DOHH2 (cell line): ENCODE data around the gene ASTL.

Source experiments
- H3F3A ChIP-seq: fragments of 200-600 bp; sonication (generic), shearing (Covaris generic); 2 replicates; pipeline ENCODE4 v1.6.0; 2016; ENCODE audit warnings: antibody characterized with exemption, mild to moderate bottlenecking; ENCODE audit not compliant: control insufficient read depth, insufficient read depth
- H3K27ac ChIP-seq: fragments of 200-600 bp; sonication (generic); 2 replicates; pipeline ENCODE4 v1.5.1; 2014; ENCODE audit warnings: low read depth, mild to moderate bottlenecking, low read length, moderate library complexity
- H3K27me3 ChIP-seq: fragments of 200-600 bp; sonication (generic); 2 replicates; pipeline ENCODE4 v1.6.1; 2014; ENCODE audit warnings: mild to moderate bottlenecking, low read length, mixed read lengths; ENCODE audit not compliant: control insufficient read depth
- H3K36me3 ChIP-seq: fragments of 200-600 bp; sonication (generic); 2 replicates; pipeline ENCODE4 v1.6.1; 2014; ENCODE audit warnings: mild to moderate bottlenecking, low read length, moderate library complexity, mixed read lengths; ENCODE audit not compliant: control insufficient read depth
- H3K4me1 ChIP-seq: fragments of 200-600 bp; sonication (generic); 2 replicates; pipeline ENCODE4 v1.6.1; 2014; ENCODE audit warnings: mild to moderate bottlenecking, low read length, mixed read lengths; ENCODE audit not compliant: control insufficient read depth
- H3K4me2 ChIP-seq: fragments of 200-600 bp; sonication (generic); 2 replicates; pipeline ENCODE4 v1.6.0; 2014; ENCODE audit warnings: mild to moderate bottlenecking, low read length, moderate library complexity
- H3K4me3 ChIP-seq: fragments of 200-600 bp; sonication (generic); 2 replicates; pipeline ENCODE4 v1.5.1; 2014; ENCODE audit warnings: mild to moderate bottlenecking, low read length, mixed read lengths
- H3K79me2 ChIP-seq: fragments of 200-600 bp; sonication (generic); 2 replicates; pipeline ENCODE4 v1.6.1; 2014; ENCODE audit warnings: mild to moderate bottlenecking, low read length, mixed read lengths; ENCODE audit not compliant: control insufficient read depth
- H3K9me2 ChIP-seq: fragments of 200-600 bp; sonication (generic); replicated peaks from 2 replicates; pipeline ENCODE4 v1.6.1; 2014; ENCODE audit warnings: mild to moderate bottlenecking, low read length, mixed read lengths; ENCODE audit not compliant: control insufficient read depth
- H3K9me3 ChIP-seq: fragments of 200-600 bp; sonication (generic); 2 replicates; pipeline ENCODE4 v1.6.1; 2014; ENCODE audit warnings: antibody characterized with exemption, low read length, mixed read lengths; ENCODE audit not compliant: control insufficient read depth, insufficient read depth
- H4K20me1 ChIP-seq: fragments of 200-600 bp; sonication (generic); 2 replicates; pipeline ENCODE4 v1.6.0; 2014; ENCODE audit warnings: low read depth, mild to moderate bottlenecking, antibody characterized with exemption, low read length, moderate library complexity; ENCODE audit not compliant: control insufficient read depth, insufficient read depth
- CTCF ChIP-seq: fragments of 200-600 bp; sonication (generic); IDR thresholded peaks from one replicate; pipeline ENCODE4 v1.5.1; 2014; ENCODE audit warnings: antibody characterized with exemption, mild to moderate bottlenecking, low read depth, low read length; ENCODE audit not compliant: poor library complexity, severe bottlenecking
- EZH2phosphoT487 ChIP-seq: fragments of 200-600 bp; sonication (generic); IDR thresholded peaks from 2 replicates; pipeline ENCODE4 v1.6.1; 2017; ENCODE audit warnings: borderline replicate concordance, mild to moderate bottlenecking, antibody characterized with exemption, low read length, moderate library complexity, mixed read lengths

The ASTL gene

GRCh38 chr2:96180521-96180920 is 42.2 kb upstream of the ASTL start:
- H3K4me1 ChIP-seq = peaks cover 9% of the 10 kb centered on the region; the same call in 1 of the 2 replicates
- no peaks in the 10 kb centered on the region for H3K79me2 ChIP-seq
- no peaks in the 10 kb centered on the region for H3K9me3 ChIP-seq
- H3F3A ChIP-seq = peaks cover 47% of the 10 kb centered on the region
- H3K27me3 ChIP-seq = peaks cover 3% of the 10 kb centered on the region; the same call in 1 of the 2 replicates
- no peaks in the 10 kb centered on the region for H3K9me2 ChIP-seq
- no peak overlapping the region for H3K4me2 ChIP-seq
- no peak overlapping the region for H3K4me3 ChIP-seq
- TF ChIP-seq CTCF (no peak), EZH2phosphoT487 (no peak)
- H4K20me1 ChIP-seq = peaks cover 3% of the 10 kb centered on the region; the same call in 1 of the 2 replicates
- no peak overlapping the region for H3K27ac ChIP-seq
- H3K36me3 ChIP-seq = peaks cover 17% of the 10 kb centered on the region

GRCh38 chr2:96180002-96180401 is 41.7 kb upstream of the ASTL start:
- Histone ChIP-seq H3K4me2 (no peak overlapping the region), H3K36me3 (peaks cover 12% of the 10 kb centered on the region), H4K20me1 (peaks cover 3% of the 10 kb centered on the region; the same call in 1 of the 2 replicates), H3K79me2 (no peaks in the 10 kb centered on the region), H3K27ac (no peak overlapping the region), H3K4me1 (peaks cover 9% of the 10 kb centered on the region; the same call in 1 of the 2 replicates), H3K4me3 (no peak overlapping the region), H3K9me3 (no peaks in the 10 kb centered on the region), H3F3A (peaks cover 42% of the 10 kb centered on the region), H3K27me3 (peaks cover 3% of the 10 kb centered on the region; the same call in 1 of the 2 replicates), H3K9me2 (no peaks in the 10 kb centered on the region)
- TF ChIP-seq EZH2phosphoT487 (no peak), CTCF (no peak)

- Histone ChIP-seq H3K4me3 (no peak overlapping the region), H3F3A (peaks cover 20% of the 10 kb centered on the region), H3K4me2 (no peak overlapping the region), H4K20me1 (no peaks in the 10 kb centered on the region; the same call in 1 of the 2 replicates), H3K36me3 (no peaks in the 10 kb centered on the region), H3K9me2 (no peaks in the 10 kb centered on the region), H3K79me2 (no peaks in the 10 kb centered on the region), H3K27ac (no peak overlapping the region), H3K27me3 (peaks cover 3% of the 10 kb centered on the region; the same call in 1 of the 2 replicates), H3K9me3 (no peaks in the 10 kb centered on the region), H3K4me1 (peaks cover 19% of the 10 kb centered on the region)
- TF ChIP-seq EZH2phosphoT487 = no peak
- TF ChIP-seq CTCF = no peak
Measured at GRCh38 chr2:96176661-96177060, 38.4 kb upstream of the ASTL start.
